Measurements from ENCODE around the gene ATP2A1. TPM values are rescaled to one million over a fixed set of nuclear protein-coding genes. Genes with fewer than 3 reads are reported as not detected.
"Not testable (repeated sequence)": the region's sequence is repeated elsewhere in the genome, so short reads cannot be mapped to it uniquely, and the experiment has no call there.

Gene ATP2A1
- polyA plus RNA-seq, 1 donor (not counting 4 experiments of a cell fraction or from before 2014, with no cell fraction given) = 0.12 TPM

DNA sequence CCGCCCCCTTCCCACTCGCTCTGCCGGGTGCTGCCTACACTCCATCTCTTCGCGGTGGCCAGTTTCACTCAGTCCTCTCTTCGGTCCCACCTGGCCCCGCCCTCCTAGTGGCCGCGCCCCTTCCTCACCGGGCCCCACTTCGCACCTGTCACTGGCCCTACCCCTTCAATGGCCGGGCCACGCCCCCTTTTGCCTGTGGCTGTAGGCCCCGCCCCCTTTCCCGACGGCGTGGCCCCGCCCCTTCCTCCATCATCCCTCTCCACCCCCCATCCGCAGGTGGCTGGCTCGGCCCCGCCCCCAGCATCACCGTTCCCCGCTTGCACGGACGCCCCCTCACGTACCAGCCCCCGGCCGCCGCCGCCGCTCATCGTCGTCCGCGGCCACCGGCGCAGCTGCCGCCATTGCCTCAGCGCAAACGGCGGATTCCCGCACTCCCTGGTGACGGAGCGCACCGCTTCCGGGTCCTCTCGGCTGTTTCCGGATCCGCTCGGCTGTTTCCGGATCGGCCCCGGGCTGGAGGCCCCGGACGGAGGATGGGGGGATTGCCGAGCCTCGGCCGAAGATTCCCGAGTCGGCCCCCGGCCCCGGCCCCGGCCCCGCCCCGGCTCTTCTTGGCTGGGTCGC, 46.6 kb downstream of the ATP2A1 start, which contains the start of gene RABEP2:
Gene RABEP2, minus strand, starts transcription at position 477 of the 624 bp plus-strand sequence. Its CDS starts 75 bp downstream, at position 402.
- Histone ChIP-seq H3K9ac (ENCODE audit: control insufficient read depth, extremely low read depth, insufficient read depth, low read length) (peak within 1 kb of the TSS; percentile 93), H3K4me3 (ENCODE audit: control insufficient read depth in 2 of 3, extremely low read depth in 1 of 3, insufficient read depth in 2 of 3, low read depth in 1 of 3, low read length in 3 of 3) (peak within 1 kb of the TSS; percentile 75 to 90 (median 90)), H3K27me3 (ENCODE audit: control insufficient read depth, extremely low read depth, insufficient read depth, low read length) (no peaks in the 10 kb centered on the region), H3K36me3 (ENCODE audit: control insufficient read depth in 2 of 2, extremely low read depth in 1 of 2, insufficient read depth in 2 of 2, low read length in 2 of 2) (peaks cover 0 to 2% of the 10 kb centered on the region in 2 experiments), H3K9me1 (ENCODE audit: control insufficient read depth, extremely low read depth, insufficient read depth, low read length) (no peaks in the 10 kb centered on the region), H4K20me1 (ENCODE audit: control insufficient read depth, extremely low read depth, insufficient read depth, low read length) (no peaks in the 10 kb centered on the region), H3K4me2 (ENCODE audit: control insufficient read depth, extremely low read depth, insufficient read depth, low read depth, low read length) (peak within 1 kb of the TSS; percentile 99), H3K79me2 (ENCODE audit: control insufficient read depth, insufficient read depth, low read length) (peaks cover 3% of the 10 kb centered on the region), H3K4me1 (ENCODE audit: control insufficient read depth, extremely low read depth, insufficient read depth, low read length) (peaks cover 8% of the 10 kb centered on the region), H3K27ac (ENCODE audit: control insufficient read depth, insufficient read depth, low read length) (peak within 1 kb of the TSS; percentile 84), H2AFZ (ENCODE audit: control insufficient read depth, low read length) (peak within 1 kb of the TSS; percentile 94), H3K9me3 (ENCODE audit: control insufficient read depth, low read depth, low read length) (no peaks in the 10 kb centered on the region)
- no peak for FAIRE-seq
- DNase-seq (ENCODE audit: low read depth, low spot score) = peak; percentile 89
- dilution Hi-C loops (cut with MboI; ENCODE audit: extremely low pct_ligation_motif_present, low sequenced_read_pairs) = no loop called here
- no peak for TF ChIP-seq EZH2 (IDR thresholded peaks at IDR 0.05; ENCODE audit: low read length)
- TF ChIP-seq, protein P1, sequence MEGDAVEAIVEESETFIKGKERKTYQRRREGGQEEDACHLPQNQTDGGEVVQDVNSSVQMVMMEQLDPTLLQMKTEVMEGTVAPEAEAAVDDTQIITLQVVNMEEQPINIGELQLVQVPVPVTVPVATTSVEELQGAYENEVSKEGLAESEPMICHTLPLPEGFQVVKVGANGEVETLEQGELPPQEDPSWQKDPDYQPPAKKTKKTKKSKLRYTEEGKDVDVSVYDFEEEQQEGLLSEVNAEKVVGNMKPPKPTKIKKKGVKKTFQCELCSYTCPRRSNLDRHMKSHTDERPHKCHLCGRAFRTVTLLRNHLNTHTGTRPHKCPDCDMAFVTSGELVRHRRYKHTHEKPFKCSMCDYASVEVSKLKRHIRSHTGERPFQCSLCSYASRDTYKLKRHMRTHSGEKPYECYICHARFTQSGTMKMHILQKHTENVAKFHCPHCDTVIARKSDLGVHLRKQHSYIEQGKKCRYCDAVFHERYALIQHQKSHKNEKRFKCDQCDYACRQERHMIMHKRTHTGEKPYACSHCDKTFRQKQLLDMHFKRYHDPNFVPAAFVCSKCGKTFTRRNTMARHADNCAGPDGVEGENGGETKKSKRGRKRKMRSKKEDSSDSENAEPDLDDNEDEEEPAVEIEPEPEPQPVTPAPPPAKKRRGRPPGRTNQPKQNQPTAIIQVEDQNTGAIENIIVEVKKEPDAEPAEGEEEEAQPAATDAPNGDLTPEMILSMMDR (optimal IDR thresholded peaks at IDR 0.05 in 1 of 3, IDR thresholded peaks at IDR 0.05 in 1 of 3, conservative IDR thresholded peaks at IDR 0.05 in 1 of 3; ENCODE audit: extremely low read depth in 1 of 3, insufficient read depth in 2 of 3, low read length in 3 of 3) = no peak

DNA sequence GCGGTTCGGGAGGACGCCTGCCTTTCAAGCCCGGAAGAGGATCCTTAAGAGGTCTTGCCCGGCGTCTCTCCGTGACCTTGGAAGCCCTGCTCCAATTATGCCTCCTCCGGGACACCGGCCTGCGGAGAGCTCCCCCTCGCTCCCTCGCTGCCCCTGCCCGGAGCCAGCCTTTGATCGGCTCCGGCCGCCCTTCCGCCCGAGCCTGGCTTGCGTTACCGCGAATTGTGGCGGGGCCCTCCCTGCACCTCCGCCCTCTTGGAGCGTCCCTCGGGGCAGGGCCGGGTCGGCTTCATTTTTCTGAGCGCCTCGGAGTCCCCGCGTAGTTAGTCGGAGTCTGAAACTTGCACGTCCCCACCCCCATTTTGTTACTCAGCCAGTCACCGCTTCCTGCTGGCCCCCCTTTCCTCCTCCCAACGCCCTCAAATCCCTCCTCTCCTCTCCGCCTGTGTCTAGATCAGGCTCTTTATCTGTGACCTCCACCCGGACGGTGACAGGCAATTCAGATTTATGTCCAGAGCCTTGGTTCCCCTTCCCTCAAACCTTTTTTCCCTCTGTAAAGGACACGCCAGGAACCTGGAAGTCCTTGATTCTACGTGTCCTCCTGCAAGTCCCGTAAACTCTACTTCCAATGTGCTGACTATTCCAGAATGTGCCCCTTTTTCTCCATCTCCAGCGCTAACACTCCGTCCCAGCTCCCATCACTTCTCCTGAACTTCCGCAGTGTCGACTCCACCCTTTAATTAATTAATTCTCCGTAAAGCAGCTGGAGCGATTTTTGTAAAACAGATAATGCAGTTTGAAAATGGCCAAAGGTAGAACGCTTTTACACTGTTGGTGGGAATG, 47.3 kb downstream of the ATP2A1 start:
- peak overlapping the region; percentile 99 for H3K4me2 ChIP-seq (ENCODE audit: control insufficient read depth, extremely low read depth, insufficient read depth, low read depth, low read length)
- peak overlapping the region; percentile 75 to 90 (median 90) for H3K4me3 ChIP-seq (ENCODE audit: control insufficient read depth in 2 of 3, extremely low read depth in 1 of 3, insufficient read depth in 2 of 3, low read depth in 1 of 3, low read length in 3 of 3)
- TF ChIP-seq EZH2 (IDR thresholded peaks at IDR 0.05; ENCODE audit: low read length) = no peak
- TF ChIP-seq, protein P1 (optimal IDR thresholded peaks at IDR 0.05 in 1 of 3, IDR thresholded peaks at IDR 0.05 in 1 of 3, conservative IDR thresholded peaks at IDR 0.05 in 1 of 3; ENCODE audit: extremely low read depth in 1 of 3, insufficient read depth in 2 of 3, low read length in 3 of 3) = no peak
- H3K9ac ChIP-seq (ENCODE audit: control insufficient read depth, extremely low read depth, insufficient read depth, low read length) = peak overlapping the region; percentile 93
- H4K20me1 ChIP-seq (ENCODE audit: control insufficient read depth, extremely low read depth, insufficient read depth, low read length) = no peaks in the 10 kb centered on the region
- H3K36me3 ChIP-seq (ENCODE audit: control insufficient read depth in 2 of 2, extremely low read depth in 1 of 2, insufficient read depth in 2 of 2, low read length in 2 of 2) = peaks cover 0 to 2% of the 10 kb centered on the region in 2 experiments
- peak overlapping the region; percentile 94 for H2AFZ ChIP-seq (ENCODE audit: control insufficient read depth, low read length)
- peak; percentile 38 for DNase-seq (ENCODE audit: low read depth, low spot score)
- dilution Hi-C loops (cut with MboI; ENCODE audit: extremely low pct_ligation_motif_present, low sequenced_read_pairs) = no loop called here
- H3K27ac ChIP-seq (ENCODE audit: control insufficient read depth, insufficient read depth, low read length) = peak overlapping the region; percentile 84
- no peaks in the 10 kb centered on the region for H3K9me3 ChIP-seq (ENCODE audit: control insufficient read depth, low read depth, low read length)
- peaks cover 3% of the 10 kb centered on the region for H3K79me2 ChIP-seq (ENCODE audit: control insufficient read depth, insufficient read depth, low read length)
- no peak for FAIRE-seq
- no peaks in the 10 kb centered on the region for H3K27me3 ChIP-seq (ENCODE audit: control insufficient read depth, extremely low read depth, insufficient read depth, low read length)
- no peaks in the 10 kb centered on the region for H3K9me1 ChIP-seq (ENCODE audit: control insufficient read depth, extremely low read depth, insufficient read depth, low read length)
- peaks cover 8% of the 10 kb centered on the region for H3K4me1 ChIP-seq (ENCODE audit: control insufficient read depth, extremely low read depth, insufficient read depth, low read length)

DNA sequence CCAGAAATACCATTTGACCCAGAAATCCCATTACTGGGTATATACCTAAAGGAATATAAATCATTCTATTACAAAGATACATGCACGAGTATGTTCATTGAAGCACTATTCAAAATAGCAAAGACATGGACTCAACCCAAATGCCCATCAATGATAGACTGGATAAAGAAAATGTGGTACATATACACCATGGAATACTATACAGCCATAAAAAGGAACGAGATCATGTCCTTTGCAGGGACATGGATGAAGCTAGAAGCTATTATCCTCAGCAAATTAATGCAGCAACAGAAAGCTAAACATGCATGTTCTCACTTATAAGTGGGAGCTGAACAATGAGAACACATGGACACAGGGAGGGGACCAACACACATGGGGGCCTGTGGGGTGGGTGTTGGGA, 48.0 kb downstream of the ATP2A1 start:
- H3K27ac ChIP-seq (ENCODE audit: control insufficient read depth, insufficient read depth, low read length); H3K9ac ChIP-seq (ENCODE audit: control insufficient read depth, extremely low read depth, insufficient read depth, low read length); H4K20me1 ChIP-seq (ENCODE audit: control insufficient read depth, extremely low read depth, insufficient read depth, low read length); H2AFZ ChIP-seq (ENCODE audit: control insufficient read depth, low read length); H3K79me2 ChIP-seq (ENCODE audit: control insufficient read depth, insufficient read depth, low read length); DNase-seq (ENCODE audit: low read depth, low spot score); H3K36me3 ChIP-seq (ENCODE audit: control insufficient read depth in 2 of 2, extremely low read depth in 1 of 2, insufficient read depth in 2 of 2, low read length in 2 of 2); H3K4me1 ChIP-seq (ENCODE audit: control insufficient read depth, extremely low read depth, insufficient read depth, low read length); H3K4me2 ChIP-seq (ENCODE audit: control insufficient read depth, extremely low read depth, insufficient read depth, low read depth, low read length); H3K9me1 ChIP-seq (ENCODE audit: control insufficient read depth, extremely low read depth, insufficient read depth, low read length); FAIRE-seq; dilution Hi-C loops (cut with MboI; ENCODE audit: extremely low pct_ligation_motif_present, low sequenced_read_pairs); H3K27me3 ChIP-seq (ENCODE audit: control insufficient read depth, extremely low read depth, insufficient read depth, low read length); H3K9me3 ChIP-seq (ENCODE audit: control insufficient read depth, low read depth, low read length): not testable (repeated sequence)
- H3K4me3 ChIP-seq (ENCODE audit: control insufficient read depth in 2 of 3, extremely low read depth in 1 of 3, insufficient read depth in 2 of 3, low read depth in 1 of 3, low read length in 3 of 3) = peak overlapping the region in 1 of 3 experiments; percentile 90
